ENCODE data around the gene CYLD. TPM values are rescaled to one million over a fixed set of nuclear protein-coding genes. Genes with fewer than 3 reads are reported as not detected.

CYLD gene
- total and polyA plus RNA-seq, 7 donors: 20.1 to 103 (median 50.5) TPM

- DNase-seq (no peak), ATAC-seq (no peak)
- WGBS, 3 donors: 95 to 99% (median 96%) methylated on average over 9 of the region's 9 CpGs
- intact Hi-C loops (cut with DNase I): loop anchor here in 1 of 2 donors (10.0 kb wide), 1 partner anchor 109 kb away; no protein-coding TSS in a partner anchor
- no peaks in the 10 kb centered on the region for H3K36me3 ChIP-seq (ENCODE audit: insufficient read depth in 1 of 2, low read depth in 1 of 2)
- no peaks in the 10 kb centered on the region for H3K9me3 ChIP-seq
- no peaks in the 10 kb centered on the region for H3K27me3 ChIP-seq (ENCODE audit: insufficient read depth in 3 of 3, low read length in 2 of 3)
- H3K27ac ChIP-seq: peak overlapping the region; percentile 67
- peaks cover 30% of the 10 kb centered on the region for H3K4me1 ChIP-seq
- no peak for TF ChIP-seq CTCF (IDR thresholded peaks at IDR 0.05)
- no peak overlapping the region for H3K4me3 ChIP-seq
Measured at GRCh38 chr16:50695017-50696000, 46.6 kb upstream of the CYLD start.

GRCh38 chr16:50696126-50696525, 45.8 kb upstream of the CYLD start:
- intact Hi-C loops (cut with DNase I): loop anchor here in 1 of 2 donors (10.0 kb wide), 1 partner anchor 109 kb away; no protein-coding TSS in a partner anchor
- no peaks in the 10 kb centered on the region for H3K27me3 ChIP-seq (ENCODE audit: insufficient read depth in 3 of 3, low read length in 2 of 3)
- peaks cover 37% of the 10 kb centered on the region for H3K4me1 ChIP-seq
- H3K36me3 ChIP-seq (ENCODE audit: insufficient read depth in 1 of 2, low read depth in 1 of 2): no peaks in the 10 kb centered on the region
- ATAC-seq: no peak
- H3K9me3 ChIP-seq: no peaks in the 10 kb centered on the region
- peak overlapping the region; percentile 67 for H3K27ac ChIP-seq
- no peak overlapping the region for H3K4me3 ChIP-seq
- WGBS, 3 donors: 72 to 81% (median 77%) methylated on average over 5 of the region's 5 CpGs
- no peak for DNase-seq
- TF ChIP-seq CTCF (IDR thresholded peaks at IDR 0.05): no peak

GRCh38 chr16:50696575-50697420, 45.1 kb upstream of the CYLD start:
- Histone ChIP-seq H3K27me3 (ENCODE audit: insufficient read depth in 3 of 3, low read length in 2 of 3) (no peaks in the 10 kb centered on the region), H3K4me3 (no peak overlapping the region), H3K4me1 (peaks cover 37% of the 10 kb centered on the region), H3K27ac (peak overlapping the region; percentile 67), H3K36me3 (ENCODE audit: insufficient read depth in 1 of 2, low read depth in 1 of 2) (no peaks in the 10 kb centered on the region), H3K9me3 (no peaks in the 10 kb centered on the region)
- TF ChIP-seq CTCF (IDR thresholded peaks at IDR 0.05): no peak
- intact Hi-C loops (cut with DNase I): loop anchor here in 1 of 2 donors (10.0 kb wide), 1 partner anchor 108 kb away; no protein-coding TSS in a partner anchor
- 66 to 74% (median 71%) methylated on average over 15 of the region's 15 CpGs for WGBS, 3 donors
- peak; percentile 74 to 85 for DNase-seq
- peak; percentile 27 to 55 (median 34) for ATAC-seq

- WGBS, 3 donors: 89 to 99% (median 93%) methylated on average over 5 of the region's 5 CpGs
- H3K4me3 ChIP-seq: no peak overlapping the region
- no peaks in the 10 kb centered on the region for H3K9me3 ChIP-seq
- ATAC-seq (no peak), DNase-seq (no peak)
- TF ChIP-seq CTCF (IDR thresholded peaks at IDR 0.05): no peak
- intact Hi-C loops (cut with DNase I): loop anchor here in 1 of 2 donors (10.0 kb wide), 1 partner anchor 107 kb away; no protein-coding TSS in a partner anchor
- no peaks in the 10 kb centered on the region for H3K27me3 ChIP-seq (ENCODE audit: insufficient read depth in 3 of 3, low read length in 2 of 3)
- H3K36me3 ChIP-seq (ENCODE audit: insufficient read depth in 1 of 2, low read depth in 1 of 2): no peaks in the 10 kb centered on the region
- peaks cover 39% of the 10 kb centered on the region for H3K4me1 ChIP-seq
- peak overlapping the region; percentile 67 for H3K27ac ChIP-seq
Measured at GRCh38 chr16:50697421-50697715, 44.5 kb upstream of the CYLD start.
